B cell (primary cell): Measurements from ENCODE around the gene PNPLA4. TPM values are rescaled to one million over a fixed set of nuclear protein-coding genes. Genes with fewer than 3 reads are reported as not detected.

Experiments
- ATAC-seq: fragments of 200-7000 bp; cut with Tn5 transposase; one replicate; pipeline ENCODE4 v1.10.0; 2021; ENCODE audit warnings: low read depth, mild to moderate bottlenecking, moderate number of reproducible peaks, moderate library complexity
- CTCF ChIA-PET: fragments of 350-600 bp; sonication (Branson Sonifier 250); formaldehyde crosslinking; loops from one replicate; lab custom pipeline; 2021; ENCODE audit warnings: antibody characterized with exemption, inconsistent platforms; lab: Charles Lee
- POLR2A ChIA-PET: fragments of 350-600 bp; sonication (Branson Sonifier 250); formaldehyde crosslinking; loops from one replicate; lab custom pipeline; 2021; ENCODE audit warnings: antibody characterized with exemption; lab: Charles Lee
- DNase-seq: peaks from one replicate; pipeline ENCODE4 v3.0.0; 2013
- H2AFZ ChIP-seq: 2 replicates; pipeline ENCODE4 v1.6.1; 2012; ENCODE audit warnings: mild to moderate bottlenecking, low read depth, low read length; ENCODE audit not compliant: insufficient read depth, poor library complexity, severe bottlenecking
- H3K27ac ChIP-seq, 2 donors: 1 replicate in 1 of 2; 2 replicates in 1 of 2; pipeline ENCODE4 v1.5.1; 2012 to 2013; ENCODE audit warnings: low read length in 2 of 2, mild to moderate bottlenecking in 2 of 2, moderate library complexity in 1 of 2
- H3K27me3 ChIP-seq, 4 experiments: fragments of 200-600 bp in 1 of 4; sonication (generic) in 1 of 4; replicated peaks in 1 of 4; 1 replicate in 2 of 4; 2 replicates in 2 of 4; pipeline versions ENCODE4 v1.6.1 to v1.7.0; 2013 to 2016; ENCODE audit warnings: low read length in 3 of 4, mild to moderate bottlenecking in 2 of 4, mixed read lengths in 1 of 4, moderate library complexity in 1 of 4; ENCODE audit not compliant: insufficient read depth in 4 of 4, control insufficient read depth in 3 of 4; ENCODE audit errors: control extremely low read depth in 1 of 4
- H3K36me3 ChIP-seq, 2 experiments: replicated peaks in 1 of 2; 1 replicate in 1 of 2; 2 replicates in 1 of 2; pipeline versions ENCODE4 v1.6.1 to v1.7.1; 2013; ENCODE audit warnings: low read length in 1 of 2; ENCODE audit not compliant: insufficient read depth in 2 of 2, control insufficient read depth in 1 of 2; ENCODE audit errors: control extremely low read depth in 1 of 2, extremely low read depth in 1 of 2
- H3K4me1 ChIP-seq, 2 donors: fragments of 200-600 bp in 1 of 2; sonication (generic) in 1 of 2; 1 replicate in 1 of 2; 2 replicates in 1 of 2; pipeline versions ENCODE4 v1.5.1 to v1.6.1; 2013 to 2017; ENCODE audit warnings: low read length in 2 of 2; ENCODE audit not compliant: control insufficient read depth in 2 of 2, insufficient read depth in 2 of 2
- H3K4me2 ChIP-seq: replicated peaks from 2 replicates; pipeline ENCODE3; 2012; ENCODE audit warnings: mild to moderate bottlenecking, low read depth, low read length; ENCODE audit not compliant: poor library complexity, severe bottlenecking
- H3K4me3 ChIP-seq, 5 experiments: fragments of 200-600 bp in 1 of 5; sonication (generic) in 1 of 5; 1 replicate in 3 of 5; 2 replicates in 2 of 5; pipeline versions ENCODE4 v1.5.1 to v1.7.0; 2011 to 2016; ENCODE audit warnings: low read length in 4 of 5, mild to moderate bottlenecking in 4 of 5, low read depth in 2 of 5, control low read depth in 1 of 5, moderate library complexity in 1 of 5; ENCODE audit not compliant: insufficient read depth in 1 of 5; ENCODE audit errors: control extremely low read depth in 1 of 5, extremely low read depth in 1 of 5
- H3K79me2 ChIP-seq: fragments of 200-600 bp; sonication (generic); one replicate; pipeline ENCODE4 v1.6.0; 2016; ENCODE audit warnings: low read length; ENCODE audit not compliant: control insufficient read depth, insufficient read depth
- H3K9ac ChIP-seq: fragments of 200-600 bp; sonication (generic); 2 replicates; pipeline ENCODE4 v1.6.1; 2017; ENCODE audit warnings: mild to moderate bottlenecking, low read length, moderate library complexity
- H3K9me3 ChIP-seq, 3 donors: one replicate each; pipeline versions ENCODE4 v1.6.1 to v1.7.1; 2013; ENCODE audit warnings: low read length in 2 of 3; ENCODE audit not compliant: control insufficient read depth in 2 of 3, insufficient read depth in 1 of 3; ENCODE audit errors: control extremely low read depth in 1 of 3
- H4K20me1 ChIP-seq: 2 replicates; pipeline ENCODE4 v1.6.0; 2012; ENCODE audit warnings: mild to moderate bottlenecking, low read length; ENCODE audit not compliant: insufficient read depth, control insufficient read depth, poor library complexity, severe bottlenecking
- H3K27ac Mint-ChIP-seq: one replicate; pipeline ENCODE4 v1.8.0; 2021; ENCODE audit warnings: mixed read lengths
- H3K27me3 Mint-ChIP-seq: one replicate; pipeline ENCODE4 v1.8.0; 2021; ENCODE audit warnings: mixed read lengths
- H3K4me1 Mint-ChIP-seq: one replicate; pipeline ENCODE4 v1.8.0; 2021; ENCODE audit warnings: mixed read lengths
- H3K4me3 Mint-ChIP-seq: one replicate; pipeline ENCODE4 v1.8.0; 2021; ENCODE audit warnings: mixed read lengths
- H3K9me3 Mint-ChIP-seq: one replicate; pipeline ENCODE4 v1.8.0; 2022; ENCODE audit warnings: mixed read lengths; ENCODE audit not compliant: insufficient read depth
- EZH2 ChIP-seq: IDR thresholded peaks from 2 replicates; pipeline ENCODE4 v1.6.1; 2012; ENCODE audit warnings: borderline replicate concordance, low read depth, mild to moderate bottlenecking, moderate library complexity, low read length; ENCODE audit not compliant: insufficient read depth, poor library complexity, severe bottlenecking
- WGBS: methylation state at CpG from one replicate; pipeline ENCODE4 v1.1.5; 2013; ENCODE audit warnings: missing lambda C conversion rate; ENCODE audit not compliant: insufficient coverage; 5-methylcytosine and 5-hydroxymethylcytosine counted together
- intact Hi-C: fragments of 100-400 bp; cut with micrococcal nuclease; formaldehyde crosslinking; loops from one replicate; pipeline ENCODE4 v1.10.0; 2022
- polyA plus RNA-seq: library from polyadenylated mRNA; depleted of rRNA; stranded (reverse); fragments of >200 nt; gene quantifications from 2 replicates; pipeline ENCODE4 v1.2.3, GENCODE V29; 2012
- total RNA-seq, 2 donors: library from RNA; stranded (reverse); fragments of 120-200 nt in 1 of 2; gene quantifications; 1 replicate in 1 of 2; 2 replicates in 1 of 2; pipeline versions ENCODE4 v1.2.3 to v1.2.4, GENCODE V29; 2013 to 2022
- TF ChIP-seq, protein P1 (sequence below): fragments of 200-600 bp; IDR thresholded peaks from one replicate; pipeline ENCODE4 v1.8.0; 2022; ENCODE audit warnings: antibody characterized with exemption, mild to moderate bottlenecking

PNPLA4 gene
- total and polyA plus RNA-seq, 2 donors (not counting 1 experiment from before 2014, with no cell fraction given), result 4.4 to 8.6 TPM

DNA sequence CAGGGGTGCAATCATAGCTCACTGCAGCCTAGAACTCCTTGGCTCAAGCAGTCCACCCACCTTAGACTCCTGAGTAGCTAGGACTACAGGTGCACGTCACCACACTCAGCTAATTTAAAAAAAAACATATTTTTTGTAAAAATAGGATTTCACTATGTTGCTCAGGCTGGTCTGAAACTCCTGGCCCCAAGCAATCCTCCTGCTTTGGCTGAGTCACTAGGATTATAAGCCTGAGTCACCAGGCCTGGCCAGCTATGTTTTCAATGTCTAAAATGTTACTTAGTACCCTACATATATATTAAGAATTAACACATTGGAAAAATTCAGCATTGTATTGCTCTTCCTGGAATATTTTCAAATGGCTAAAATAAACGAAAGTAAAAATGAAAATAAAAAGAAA is 37.5 kb downstream of the PNPLA4 start:
- no CpG with 5 or more reads among the region's 2 CpGs for WGBS
- ATAC-seq, result no peak
- Histone ChIP-seq H2AFZ (no peak overlapping the region), H3K4me2 (no peak overlapping the region), H3K27ac (no peak overlapping the region), H3K36me3 (no peaks in the 10 kb centered on the region), H3K9me3 (no peaks in the 10 kb centered on the region), H3K27me3 (no peaks in the 10 kb centered on the region), H3K4me1 (no peaks in the 10 kb centered on the region), H3K9ac (no peak overlapping the region), H3K79me2 (no peaks in the 10 kb centered on the region), H4K20me1 (no peaks in the 10 kb centered on the region), H3K4me3 (no peak overlapping the region)
- H3K27ac Mint-ChIP-seq, result no peak overlapping the region
- no peaks in the 10 kb centered on the region for H3K27me3 Mint-ChIP-seq
- ChIA-PET POLR2A (no interaction called here), CTCF (no interaction called here)
- DNase-seq, result no peak
- no peaks in the 10 kb centered on the region for H3K4me1 Mint-ChIP-seq
- intact Hi-C loops, result no loop called here
- H3K9me3 Mint-ChIP-seq, result no peaks in the 10 kb centered on the region
- TF ChIP-seq, protein P1, sequence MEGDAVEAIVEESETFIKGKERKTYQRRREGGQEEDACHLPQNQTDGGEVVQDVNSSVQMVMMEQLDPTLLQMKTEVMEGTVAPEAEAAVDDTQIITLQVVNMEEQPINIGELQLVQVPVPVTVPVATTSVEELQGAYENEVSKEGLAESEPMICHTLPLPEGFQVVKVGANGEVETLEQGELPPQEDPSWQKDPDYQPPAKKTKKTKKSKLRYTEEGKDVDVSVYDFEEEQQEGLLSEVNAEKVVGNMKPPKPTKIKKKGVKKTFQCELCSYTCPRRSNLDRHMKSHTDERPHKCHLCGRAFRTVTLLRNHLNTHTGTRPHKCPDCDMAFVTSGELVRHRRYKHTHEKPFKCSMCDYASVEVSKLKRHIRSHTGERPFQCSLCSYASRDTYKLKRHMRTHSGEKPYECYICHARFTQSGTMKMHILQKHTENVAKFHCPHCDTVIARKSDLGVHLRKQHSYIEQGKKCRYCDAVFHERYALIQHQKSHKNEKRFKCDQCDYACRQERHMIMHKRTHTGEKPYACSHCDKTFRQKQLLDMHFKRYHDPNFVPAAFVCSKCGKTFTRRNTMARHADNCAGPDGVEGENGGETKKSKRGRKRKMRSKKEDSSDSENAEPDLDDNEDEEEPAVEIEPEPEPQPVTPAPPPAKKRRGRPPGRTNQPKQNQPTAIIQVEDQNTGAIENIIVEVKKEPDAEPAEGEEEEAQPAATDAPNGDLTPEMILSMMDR, result no peak
- no peak for TF ChIP-seq EZH2
- H3K4me3 Mint-ChIP-seq, result no peak overlapping the region

DNA sequence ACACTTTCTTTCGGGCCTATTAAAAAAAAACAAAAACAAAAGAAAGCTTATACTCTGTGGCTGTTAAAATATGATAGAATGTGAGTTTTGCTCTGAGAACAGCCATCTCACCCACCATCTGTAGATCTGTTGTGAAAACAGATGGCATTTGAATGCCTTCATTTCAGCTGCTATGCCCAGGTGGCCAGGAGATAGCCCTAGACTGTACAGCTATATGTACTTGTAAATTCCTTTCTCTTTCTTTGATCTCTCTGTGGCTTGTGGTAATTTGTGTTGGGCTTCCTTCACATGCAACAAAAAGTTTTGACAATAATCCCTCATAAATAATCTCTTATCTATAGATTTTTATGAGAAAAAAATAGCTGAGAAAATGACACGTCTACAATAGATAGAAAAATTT is 38.1 kb downstream of the PNPLA4 start:
- no peak overlapping the region for H3K27ac ChIP-seq
- ChIA-PET POLR2A (no interaction called here), CTCF (no interaction called here)
- no peaks in the 10 kb centered on the region for H3K4me1 ChIP-seq
- H2AFZ ChIP-seq, result no peak overlapping the region
- H3K9ac ChIP-seq, result no peak overlapping the region
- H3K79me2 ChIP-seq, result no peaks in the 10 kb centered on the region
- H3K27me3 Mint-ChIP-seq, result no peaks in the 10 kb centered on the region
- WGBS, result no CpG with 5 or more reads among the region's 2 CpGs
- TF ChIP-seq EZH2, result no peak
- TF ChIP-seq, protein P1, result no peak
- no peaks in the 10 kb centered on the region for H3K9me3 ChIP-seq
- intact Hi-C loops, result no loop called here
- no peak overlapping the region for H3K4me3 ChIP-seq
- H3K27ac Mint-ChIP-seq, result no peak overlapping the region
- no peaks in the 10 kb centered on the region for H3K36me3 ChIP-seq
- no peaks in the 10 kb centered on the region for H3K27me3 ChIP-seq
- no peaks in the 10 kb centered on the region for H3K4me1 Mint-ChIP-seq
- H3K4me3 Mint-ChIP-seq, result no peak overlapping the region
- no peak overlapping the region for H3K4me2 ChIP-seq
- no peaks in the 10 kb centered on the region for H3K9me3 Mint-ChIP-seq
- ATAC-seq, result no peak
- no peaks in the 10 kb centered on the region for H4K20me1 ChIP-seq
- no peak for DNase-seq
